LNCaP clone FGC (cell line): ENCODE results near the gene PANK4.

Experiments used
- DNase-seq: peaks from one replicate; pipeline ENCODE4 v3.0.0-alpha.2; 2011; ENCODE audit warnings: low read depth
- H3K4me3 ChIP-seq: 2 replicates; pipeline ENCODE4 v1.5.1; 2011; ENCODE audit warnings: mild to moderate bottlenecking, low read depth, low read length, control low read depth
- CTCF ChIP-seq: IDR thresholded peaks from 2 replicates; pipeline ENCODE4 v1.5.1; 2012; ENCODE audit warnings: mild to moderate bottlenecking; ENCODE audit not compliant: control insufficient read depth, insufficient read depth; ENCODE audit errors: extremely low read depth

Gene PANK4

GRCh38 chr1:2468540-2468939, 57.9 kb downstream of the PANK4 start:
- no peak overlapping the region for H3K4me3 ChIP-seq
- no peak for DNase-seq
- TF ChIP-seq CTCF = no peak

GRCh38 chr1:2468041-2468472, 58.3 kb downstream of the PANK4 start:
- no peak overlapping the region for H3K4me3 ChIP-seq
- TF ChIP-seq CTCF = no peak
- DNase-seq = no peak

GRCh38 chr1:2466958-2467554, 59.3 kb downstream of the PANK4 start:
- no peak for TF ChIP-seq CTCF
- H3K4me3 ChIP-seq = peak overlapping the region; percentile 43
- no peak for DNase-seq

- no peak for TF ChIP-seq CTCF
- no peak for DNase-seq
- no peak overlapping the region for H3K4me3 ChIP-seq
These were observed 60.1 kb downstream of the PANK4 start for GRCh38 chr1:2466270-2466665.

GRCh38 chr1:2465371-2466269, 60.8 kb downstream of the PANK4 start:
- TF ChIP-seq CTCF = no peak
- H3K4me3 ChIP-seq = no peak overlapping the region
- no peak for DNase-seq

GRCh38 chr1:2463396-2463795, 63.0 kb downstream of the PANK4 start:
- no peak for DNase-seq
- H3K4me3 ChIP-seq = no peak overlapping the region
- TF ChIP-seq CTCF = no peak

GRCh38 chr1:2462819-2463218, 63.6 kb downstream of the PANK4 start:
- DNase-seq = no peak
- TF ChIP-seq CTCF = no peak
- H3K4me3 ChIP-seq = no peak overlapping the region
